Thyroid gland (tissue), 4 donors: ENCODE data around the gene TXNL4A.

ENCODE experiments used
- CTCF ChIP-seq, 6 experiments: fragments of 200-600 bp in 3 of 6; fragments of 450-650 bp in 3 of 6; sonication (generic) in 3 of 6; IDR thresholded peaks; one replicate each; pipeline ENCODE4 v1.5.1; 2016 to 2019; ENCODE audit warnings: antibody characterized with exemption in 6 of 6, mild to moderate bottlenecking in 2 of 6, inconsistent platforms in 1 of 6, moderate library complexity in 1 of 6
- POLR2A ChIP-seq, 2 donors: fragments of 450-650 bp; IDR thresholded peaks; one replicate each; pipeline ENCODE4 v1.6.1; 2017; ENCODE audit warnings: antibody characterized with exemption in 2 of 2, mild to moderate bottlenecking in 2 of 2, moderate library complexity in 1 of 2

DNA sequence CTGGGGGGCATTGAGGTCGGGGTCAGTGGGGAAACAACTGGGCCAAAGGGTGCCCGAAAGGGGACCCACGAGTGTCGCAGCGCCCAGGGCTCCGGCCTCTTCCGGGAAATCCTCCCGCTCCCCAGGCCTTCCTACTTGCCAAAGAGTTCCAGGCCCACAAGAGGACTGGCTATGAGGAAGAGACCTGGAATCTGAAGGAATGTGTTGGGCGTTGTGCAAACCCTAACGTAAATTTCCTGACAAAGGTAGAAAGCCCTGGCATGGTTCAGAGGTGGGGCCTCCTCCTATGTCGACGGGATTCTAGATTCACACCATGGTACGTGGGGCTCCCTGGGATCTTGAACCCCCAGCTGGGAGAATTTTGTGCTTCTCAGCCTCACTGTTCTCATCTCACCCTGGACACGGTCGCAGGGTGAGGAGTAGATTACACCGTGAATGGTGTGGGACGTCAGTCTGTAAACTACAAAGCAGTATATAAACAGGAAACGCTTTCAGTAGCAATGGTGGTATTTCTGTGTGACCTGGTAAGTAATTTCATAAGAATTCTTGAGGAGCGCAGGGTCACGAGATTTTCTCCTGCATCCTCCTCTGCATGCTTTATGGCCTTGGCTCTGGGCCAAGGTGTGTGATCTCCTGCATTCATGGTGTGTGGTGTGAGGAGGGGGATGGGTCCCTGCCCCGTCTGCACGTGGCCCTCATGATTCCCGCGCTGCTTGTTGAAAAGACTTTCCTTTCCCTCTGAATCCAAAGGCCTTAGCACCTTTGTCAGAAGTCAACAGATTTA is 23.1 kb downstream of the TXNL4A start:
- TF ChIP-seq CTCF (IDR thresholded peaks at IDR 0.05) (no peak), POLR2A (IDR thresholded peaks at IDR 0.05) (peak in 1 of 2 donors; percentile 9)
